ENCODE measurements around the gene PPP1R13B.

DNA sequence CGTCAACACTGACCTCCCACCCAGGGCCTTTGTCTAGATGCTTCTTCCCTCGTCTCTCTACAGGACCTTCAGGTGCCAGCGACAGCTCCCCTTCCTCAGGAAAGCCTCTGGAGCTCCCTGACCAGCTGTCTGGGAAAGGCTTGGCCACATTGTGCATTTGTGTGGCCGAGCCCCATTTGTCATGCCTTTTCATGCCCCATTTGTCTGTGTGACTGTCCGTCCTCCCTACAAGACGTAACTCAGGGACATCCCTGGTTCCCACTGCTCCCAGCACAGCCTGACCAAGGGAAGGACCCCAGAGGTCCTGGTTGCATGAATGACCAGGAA is 107.9 kb downstream of the PPP1R13B start:
- TF ChIP-seq EZH2 (IDR thresholded peaks at IDR 0.05) (no peak), POLR2AphosphoS5 (IDR thresholded peaks at IDR 0.05; ENCODE audit: borderline replicate concordance, low read depth, low read length) (no peak)

All from SK-N-MC (cell line).